Activated naive CD4-positive, alpha-beta T cell treated with Interleukin-2 at 50 U/mL for 16 hours (primary cell): ENCODE results near the gene MAB21L1.

Experiments used
- DNase-seq: peaks from one replicate; pipeline ENCODE4 v3.0.0-alpha.2; 2020

Gene MAB21L1

DNA sequence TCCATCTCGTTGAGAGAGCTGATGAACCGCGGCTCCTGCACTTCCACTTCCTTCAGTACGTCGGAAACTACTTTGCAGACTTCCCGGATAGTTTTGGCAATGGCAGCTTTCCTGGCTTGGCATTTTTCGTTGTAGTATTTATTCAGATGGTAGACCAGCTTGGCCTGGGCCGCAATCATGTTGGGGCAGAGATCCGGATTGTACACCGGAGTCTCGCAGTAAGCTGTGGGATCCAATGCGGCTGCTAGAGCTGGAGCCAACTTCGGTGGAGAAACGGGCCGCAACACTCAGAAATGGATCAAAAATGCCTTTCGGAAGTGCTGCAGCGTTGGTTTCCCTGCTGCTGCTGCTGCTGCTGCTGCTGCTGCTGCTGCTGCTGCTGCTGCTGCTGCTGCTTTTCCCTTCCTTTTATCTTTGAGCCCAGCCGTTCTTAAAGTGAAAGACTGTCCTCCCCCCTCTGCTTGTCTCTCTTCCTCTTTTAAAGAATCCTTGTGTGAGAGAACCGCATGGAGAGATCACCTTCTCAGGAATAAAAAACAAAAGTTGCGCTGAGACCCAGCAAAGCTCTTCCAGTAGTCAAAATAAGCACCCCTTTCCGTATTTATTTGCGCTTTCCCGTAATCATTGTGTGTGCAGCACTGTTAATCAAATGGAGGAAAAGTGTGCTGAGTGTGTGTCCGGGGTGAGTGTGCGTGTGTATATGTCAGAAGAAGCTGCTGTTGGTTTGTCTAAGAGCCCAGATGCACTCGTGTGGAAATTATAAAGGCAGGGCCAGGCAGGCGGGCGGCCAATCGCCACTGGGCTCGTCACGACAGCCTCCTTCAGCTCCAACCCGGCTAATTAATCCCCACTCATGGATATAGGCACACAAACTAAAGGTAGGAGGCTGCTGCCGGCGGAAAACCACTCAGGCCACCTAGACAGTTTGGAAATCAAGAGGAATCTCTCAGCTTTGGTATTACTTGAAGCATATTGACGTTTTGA is at the start of gene MAB21L1:
MAB21L1 (minus strand) TSS at position 730 of the 984 bp plus-strand sequence; CDS start at position 179, 551 bp downstream.
- DNase-seq = no peak

DNA sequence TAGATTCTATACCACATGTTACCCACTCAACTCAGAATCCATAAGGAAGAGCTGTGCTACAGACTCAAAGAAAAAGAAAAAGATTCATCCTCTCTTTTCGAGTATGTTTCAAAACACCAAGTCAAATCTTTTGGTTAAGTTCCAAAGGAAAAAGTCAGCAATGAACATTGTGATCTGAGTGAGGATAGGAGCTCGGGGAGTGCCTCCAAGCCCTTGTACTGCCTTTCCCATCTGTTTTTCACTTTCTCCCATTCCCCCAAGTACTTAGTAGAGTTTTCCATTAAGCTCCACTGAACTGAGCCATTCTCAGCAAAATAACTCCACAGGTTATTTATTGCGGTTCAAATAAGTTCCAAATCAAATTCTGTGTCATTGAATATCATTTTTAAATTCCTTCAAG is 47.7 kb upstream of the MAB21L1 start:
- DNase-seq = no peak

DNA sequence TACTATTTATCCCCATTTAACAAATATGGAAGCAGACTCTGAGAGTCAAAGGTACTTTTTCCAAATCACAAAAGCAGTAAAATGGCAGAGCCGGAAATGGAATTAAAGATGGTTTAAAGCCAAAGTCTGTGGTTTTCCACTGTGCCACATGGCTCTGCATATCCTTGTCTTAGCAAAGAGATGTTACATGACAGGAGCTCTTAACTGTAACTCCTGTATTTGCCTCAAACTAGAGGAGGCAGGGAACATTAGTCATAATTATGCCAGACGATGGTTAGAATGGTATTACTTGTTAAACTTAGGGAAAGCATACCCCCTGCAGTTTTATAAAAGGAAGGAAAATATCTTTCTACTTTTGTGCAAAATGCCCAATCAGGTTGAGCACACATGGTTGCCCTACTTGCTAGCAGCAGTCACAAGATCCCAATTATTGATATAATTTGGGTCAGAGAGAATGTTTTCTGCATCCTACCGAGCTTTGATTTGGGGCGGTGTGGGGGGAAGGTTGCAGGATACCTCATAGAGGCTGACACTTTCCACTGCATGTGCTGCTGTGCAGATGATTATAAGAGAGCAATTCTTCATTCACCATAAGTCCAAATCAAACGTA is 42.0 kb upstream of the MAB21L1 start:
- DNase-seq = no peak

GRCh38 chr13:35514801-35515502 is 38.5 kb upstream of the MAB21L1 start:
- no peak for DNase-seq

DNA sequence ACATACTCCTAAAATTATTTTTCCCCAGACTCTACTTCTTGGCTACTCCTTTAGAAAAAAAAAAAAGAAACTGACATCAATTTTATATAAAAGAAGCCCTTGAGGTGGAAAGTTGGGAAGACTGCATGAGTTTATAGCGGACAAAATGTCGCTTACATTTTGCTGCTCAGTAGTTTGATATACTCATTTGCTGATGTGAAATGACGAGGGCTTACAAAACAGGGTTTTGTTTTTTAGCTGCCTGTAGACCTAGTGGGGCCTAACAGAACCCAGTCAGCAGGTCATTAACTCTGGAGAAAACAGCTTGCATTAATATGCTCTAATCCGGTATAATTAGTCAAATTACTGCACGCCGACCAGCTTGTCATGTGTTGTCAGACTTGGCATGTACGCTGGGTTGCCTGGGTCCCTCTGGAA is 37.6 kb upstream of the MAB21L1 start:
- no peak for DNase-seq

GRCh38 chr13:35512271-35512920 is 35.9 kb upstream of the MAB21L1 start:
- DNase-seq = no peak

GRCh38 chr13:35502456-35502855 is 26.0 kb upstream of the MAB21L1 start:
- DNase-seq = no peak

GRCh38 chr13:35501661-35502235 is 25.3 kb upstream of the MAB21L1 start:
- DNase-seq = no peak

DNA sequence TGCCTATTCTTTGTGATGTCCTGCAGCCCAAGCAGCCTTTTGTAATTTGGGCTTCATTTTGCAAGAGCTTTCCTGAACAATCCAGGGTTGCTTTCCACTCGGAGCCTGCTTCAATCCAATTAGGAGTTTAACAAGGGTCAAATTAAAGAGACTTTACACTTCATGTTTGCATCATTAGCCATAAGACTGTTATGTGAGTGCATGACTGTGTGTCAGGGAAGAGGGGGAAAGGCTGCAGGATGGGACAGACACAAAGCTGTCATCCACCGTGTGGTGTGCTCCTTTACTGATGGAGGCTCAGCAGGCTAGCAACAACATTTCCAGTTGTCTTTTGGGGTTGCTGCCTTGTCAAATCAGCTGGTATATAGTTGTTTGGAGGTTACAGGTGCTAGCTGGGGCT is 23.7 kb upstream of the MAB21L1 start:
- DNase-seq = no peak

GRCh38 chr13:35499676-35500075 is 23.2 kb upstream of the MAB21L1 start:
- no peak for DNase-seq

- no peak for DNase-seq
Observed at GRCh38 chr13:35499196-35499662, 22.7 kb upstream of the MAB21L1 start.

- DNase-seq = no peak
Observed at GRCh38 chr13:35498231-35498630, 21.7 kb upstream of the MAB21L1 start.

- DNase-seq = no peak
Observed at GRCh38 chr13:35496761-35497386, 20.4 kb upstream of the MAB21L1 start.

DNA sequence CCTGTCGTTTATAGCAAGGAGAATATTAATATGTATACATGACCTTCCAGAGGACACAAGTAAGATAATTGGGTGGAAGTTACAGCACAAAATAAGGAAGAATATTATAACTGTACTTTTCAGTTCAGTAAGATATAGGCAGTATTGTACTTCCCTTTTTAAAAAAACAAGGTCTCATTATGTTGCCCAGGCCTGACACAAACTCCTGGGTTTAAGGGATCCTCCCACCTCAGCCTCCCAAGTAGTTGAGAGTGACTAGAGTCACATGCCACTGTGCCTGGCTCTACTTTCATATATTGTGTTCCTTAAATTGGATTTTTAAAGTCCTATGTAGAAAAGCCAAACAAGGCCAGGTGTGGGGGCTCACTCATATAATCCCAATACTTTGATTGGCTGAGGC is 19.5 kb upstream of the MAB21L1 start:
- no peak for DNase-seq

GRCh38 chr13:35489050-35489449 is 12.6 kb upstream of the MAB21L1 start:
- no peak for DNase-seq

DNA sequence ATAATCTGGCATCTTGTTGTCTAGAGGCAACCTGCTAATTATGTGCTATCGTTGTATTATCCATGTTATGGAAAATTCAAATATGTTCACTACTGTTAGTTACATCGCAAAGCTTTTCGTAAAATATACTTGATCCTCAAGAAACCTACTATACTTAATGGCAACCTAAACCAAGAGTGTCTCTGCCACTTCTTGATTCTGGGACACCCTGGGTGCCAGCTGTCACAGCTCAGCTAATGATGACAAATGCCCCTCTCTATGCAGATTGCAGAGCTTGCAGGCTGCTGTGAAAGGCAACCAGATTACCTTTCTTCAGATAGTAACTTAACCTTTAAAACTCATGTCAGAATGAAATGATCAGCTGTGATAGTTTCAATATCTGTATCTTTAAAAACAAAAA is 8.9 kb upstream of the MAB21L1 start:
- no peak for DNase-seq

DNA sequence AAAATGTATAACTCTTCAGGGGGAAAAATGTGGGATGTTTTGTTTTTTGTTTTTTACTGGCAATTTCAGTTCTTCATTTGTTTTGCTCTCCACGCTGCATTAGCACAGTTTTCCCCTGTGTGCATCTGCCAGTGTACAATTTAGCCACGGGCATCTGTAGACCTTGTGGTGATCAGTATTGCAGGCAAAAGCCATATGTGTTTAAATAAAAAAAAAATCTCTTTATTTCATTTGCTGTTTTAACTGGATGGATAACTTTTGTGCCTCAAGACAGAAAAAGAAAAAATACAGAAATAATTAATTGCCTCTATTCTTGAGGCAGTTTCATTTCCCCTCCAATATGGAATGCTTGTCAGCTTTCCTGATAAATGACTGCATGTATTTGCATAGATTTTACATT is 7.9 kb upstream of the MAB21L1 start:
- DNase-seq = no peak

- DNase-seq = no peak
Observed at GRCh38 chr13:35483761-35484160, 7.3 kb upstream of the MAB21L1 start.

DNA sequence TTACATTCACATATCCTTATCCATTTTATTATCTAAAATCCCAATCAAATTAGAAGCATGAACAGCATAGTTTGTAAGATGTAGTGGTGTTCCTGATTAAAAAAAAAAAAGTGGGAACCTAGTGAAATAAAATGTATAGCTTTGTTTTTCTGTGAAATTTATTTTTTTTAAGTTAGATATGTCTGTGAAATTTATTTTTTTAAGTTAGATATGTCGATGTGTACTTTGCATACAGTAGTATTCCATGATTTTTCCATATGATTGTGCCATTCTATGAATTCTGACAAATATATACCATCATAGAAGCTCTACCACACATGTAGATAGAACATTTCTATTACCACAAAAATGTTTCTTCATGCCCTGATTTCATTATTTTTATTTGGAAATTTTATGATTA is 6.0 kb upstream of the MAB21L1 start:
- no peak for DNase-seq

GRCh38 chr13:35481777-35482176 is 5.3 kb upstream of the MAB21L1 start:
- DNase-seq = no peak

DNA sequence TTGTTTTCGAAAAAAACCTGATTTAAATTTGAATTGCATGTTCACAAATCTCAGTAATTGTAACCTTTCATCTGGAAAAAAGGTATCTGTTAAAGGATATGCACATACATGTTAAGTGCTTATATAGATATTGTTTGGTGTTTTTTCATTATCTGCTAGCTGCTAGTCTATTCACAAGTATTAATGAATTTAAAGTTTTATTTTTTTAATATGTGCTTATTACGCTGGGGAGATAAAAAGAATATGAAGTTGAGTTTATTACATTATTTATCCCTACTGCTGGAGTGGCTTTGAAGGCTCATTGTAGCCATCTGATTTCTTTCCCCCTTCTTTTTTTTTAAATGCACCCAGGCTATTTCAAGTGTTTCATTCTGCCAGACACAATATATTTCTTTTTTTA is 3.9 kb upstream of the MAB21L1 start:
- DNase-seq = no peak

DNA sequence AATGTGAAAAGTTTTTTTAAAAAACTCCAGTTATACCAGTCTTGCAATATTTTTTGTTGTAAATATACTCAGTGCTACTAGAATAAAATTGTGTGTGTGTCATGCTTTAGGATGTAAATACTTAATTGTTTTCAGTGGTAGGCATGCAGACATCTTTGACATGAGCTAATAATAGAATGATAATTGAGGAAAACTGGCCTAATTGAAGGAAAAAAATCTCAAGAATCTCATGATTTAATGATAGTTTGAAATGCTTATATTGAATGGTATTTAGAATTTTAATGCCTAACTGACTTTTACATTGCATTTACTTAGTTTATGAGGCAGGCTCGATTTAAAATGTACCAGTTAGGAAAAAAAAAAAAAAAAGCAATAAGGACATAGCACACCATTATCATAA is 3.2 kb upstream of the MAB21L1 start:
- no peak for DNase-seq
